ENCODE data around the gene JMJD1C.
"Not testable (repeated sequence)": the region's sequence is repeated elsewhere in the genome, so short reads cannot be mapped to it uniquely, and the experiment has no call there.

Gene JMJD1C, protein sequence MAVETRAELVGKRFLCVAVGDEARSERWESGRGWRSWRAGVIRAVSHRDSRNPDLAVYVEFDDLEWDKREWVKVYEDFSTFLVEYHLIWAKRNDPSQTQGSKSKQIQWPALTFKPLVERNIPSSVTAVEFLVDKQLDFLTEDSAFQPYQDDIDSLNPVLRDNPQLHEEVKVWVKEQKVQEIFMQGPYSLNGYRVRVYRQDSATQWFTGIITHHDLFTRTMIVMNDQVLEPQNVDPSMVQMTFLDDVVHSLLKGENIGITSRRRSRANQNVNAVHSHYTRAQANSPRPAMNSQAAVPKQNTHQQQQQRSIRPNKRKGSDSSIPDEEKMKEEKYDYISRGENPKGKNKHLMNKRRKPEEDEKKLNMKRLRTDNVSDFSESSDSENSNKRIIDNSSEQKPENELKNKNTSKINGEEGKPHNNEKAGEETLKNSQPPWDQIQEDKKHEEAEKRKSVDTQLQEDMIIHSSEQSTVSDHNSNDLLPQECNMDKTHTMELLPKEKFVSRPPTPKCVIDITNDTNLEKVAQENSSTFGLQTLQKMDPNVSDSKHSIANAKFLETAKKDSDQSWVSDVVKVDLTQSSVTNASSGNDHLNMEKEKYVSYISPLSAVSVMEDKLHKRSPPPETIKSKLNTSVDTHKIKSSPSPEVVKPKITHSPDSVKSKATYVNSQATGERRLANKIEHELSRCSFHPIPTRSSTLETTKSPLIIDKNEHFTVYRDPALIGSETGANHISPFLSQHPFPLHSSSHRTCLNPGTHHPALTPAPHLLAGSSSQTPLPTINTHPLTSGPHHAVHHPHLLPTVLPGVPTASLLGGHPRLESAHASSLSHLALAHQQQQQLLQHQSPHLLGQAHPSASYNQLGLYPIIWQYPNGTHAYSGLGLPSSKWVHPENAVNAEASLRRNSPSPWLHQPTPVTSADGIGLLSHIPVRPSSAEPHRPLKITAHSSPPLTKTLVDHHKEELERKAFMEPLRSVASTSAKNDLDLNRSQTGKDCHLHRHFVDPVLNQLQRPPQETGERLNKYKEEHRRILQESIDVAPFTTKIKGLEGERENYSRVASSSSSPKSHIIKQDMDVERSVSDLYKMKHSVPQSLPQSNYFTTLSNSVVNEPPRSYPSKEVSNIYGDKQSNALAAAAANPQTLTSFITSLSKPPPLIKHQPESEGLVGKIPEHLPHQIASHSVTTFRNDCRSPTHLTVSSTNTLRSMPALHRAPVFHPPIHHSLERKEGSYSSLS (N-terminal part only)

DNA sequence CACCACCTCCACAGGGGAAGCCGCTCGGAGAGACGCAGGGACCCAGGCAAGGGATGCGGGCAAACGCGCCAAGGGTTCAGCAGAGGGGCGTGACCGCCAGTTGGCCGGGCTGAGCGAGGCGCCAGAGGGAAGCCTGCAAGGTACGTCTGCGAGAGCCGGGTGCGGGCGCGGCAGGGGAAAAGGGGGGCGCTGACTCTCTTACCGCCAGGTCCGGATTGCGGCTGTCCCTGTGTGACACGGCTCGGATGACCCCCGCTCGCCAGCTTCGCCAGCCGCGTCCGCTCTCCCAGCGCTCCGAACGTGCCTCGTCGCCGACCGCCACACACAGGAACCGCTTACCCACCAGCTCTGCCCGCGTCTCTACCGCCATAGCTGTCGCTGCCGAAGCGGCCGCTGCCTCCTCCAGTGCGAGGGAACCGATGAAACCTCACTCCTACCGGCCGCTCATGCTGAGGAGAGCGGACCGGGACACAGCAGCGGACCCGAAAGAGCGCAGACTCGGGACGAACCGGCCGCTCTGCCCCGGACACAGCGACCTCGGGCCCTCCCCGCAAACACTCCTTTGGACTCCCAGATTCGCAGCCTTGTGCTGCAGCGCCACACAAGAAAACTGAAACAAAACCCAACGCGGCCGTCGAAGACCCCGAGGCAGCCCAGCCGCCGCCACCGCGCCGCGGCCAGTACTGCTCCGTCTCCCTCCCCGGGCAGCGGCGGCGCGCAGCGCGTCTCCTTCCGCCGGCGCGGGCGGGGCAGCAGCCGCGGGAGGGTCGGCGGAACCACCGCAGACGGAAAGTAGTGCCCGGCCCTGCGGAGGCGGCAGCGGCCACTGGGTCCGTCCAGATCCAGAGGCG, at the start of gene JMJD1C:
TSS of gene JMJD1C (minus strand) at position 685 of the 851 bp plus-strand sequence. CDS start at position 370, 315 bp downstream.
- peak in 1 of 2 donors; percentile 25 for DNase-seq (ENCODE audit: low read depth in 2 of 2)

- DNase-seq (ENCODE audit: low read depth in 2 of 2) = no peak
These were observed 49.4 kb upstream of the JMJD1C start for GRCh38 chr10:63515002-63515763.

- no peak for DNase-seq (ENCODE audit: low read depth in 2 of 2)
These were observed 40.8 kb upstream of the JMJD1C start for GRCh38 chr10:63506554-63506953.

- no peak for DNase-seq (ENCODE audit: low read depth in 2 of 2)
These were observed 39.8 kb upstream of the JMJD1C start for GRCh38 chr10:63505562-63505961.

DNA sequence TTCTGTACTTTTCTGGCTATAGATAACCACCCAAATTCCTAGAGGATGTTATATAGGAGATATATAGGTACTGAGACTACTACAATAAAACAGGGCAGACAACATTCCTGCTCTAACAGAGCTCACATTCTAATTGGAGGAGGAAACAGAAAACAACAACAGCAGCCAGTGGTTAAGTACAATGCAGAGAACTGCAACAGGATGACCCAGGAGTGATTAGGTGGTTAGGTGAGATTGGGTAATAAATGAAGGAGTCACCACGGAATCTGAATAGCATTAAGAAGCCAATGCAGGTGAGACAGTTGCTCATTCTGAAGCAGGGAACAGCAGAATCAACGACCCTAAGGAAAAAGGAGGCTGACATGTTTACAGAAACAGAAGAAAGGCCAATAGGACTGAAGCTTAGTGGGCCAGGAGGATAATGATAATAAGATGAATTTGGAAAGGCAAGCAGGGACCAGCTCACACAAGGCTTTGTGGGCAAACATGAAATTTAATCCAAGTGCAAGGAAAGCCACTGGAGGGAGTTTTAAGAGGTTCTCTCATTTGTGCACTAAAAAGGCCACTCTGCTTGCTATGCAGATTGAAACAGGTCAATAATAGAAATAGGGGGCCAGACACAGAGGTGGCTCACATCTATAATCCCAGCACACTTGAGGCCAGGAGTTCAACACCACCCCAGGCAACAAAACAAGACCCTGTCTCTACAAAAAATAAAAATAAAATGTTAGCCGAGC, 38.5 kb upstream of the JMJD1C start:
- DNase-seq (ENCODE audit: low read depth in 2 of 2) = no peak

DNA sequence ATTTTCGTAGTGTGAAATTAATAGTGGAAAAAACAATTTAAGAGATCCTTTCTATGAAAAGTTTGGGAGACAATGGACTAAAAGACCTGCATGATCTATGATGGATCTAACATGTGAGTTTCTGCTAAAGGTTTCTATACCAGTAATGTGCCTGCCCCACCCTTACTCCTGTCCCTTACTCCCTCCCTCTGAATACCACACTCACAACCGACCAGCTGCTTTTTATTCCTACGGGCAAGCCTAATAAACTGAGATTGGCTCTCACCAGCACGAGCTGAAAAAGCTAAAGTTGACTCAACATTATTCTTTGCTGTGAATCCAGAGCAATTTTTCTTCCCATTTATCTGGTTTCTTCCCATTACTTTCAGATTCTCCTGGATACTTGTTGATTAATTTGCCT, 37.6 kb upstream of the JMJD1C start:
- DNase-seq (ENCODE audit: low read depth in 2 of 2) = no peak

GRCh38 chr10:63502832-63503231, 37.1 kb upstream of the JMJD1C start:
- DNase-seq (ENCODE audit: low read depth in 2 of 2) = no peak

DNA sequence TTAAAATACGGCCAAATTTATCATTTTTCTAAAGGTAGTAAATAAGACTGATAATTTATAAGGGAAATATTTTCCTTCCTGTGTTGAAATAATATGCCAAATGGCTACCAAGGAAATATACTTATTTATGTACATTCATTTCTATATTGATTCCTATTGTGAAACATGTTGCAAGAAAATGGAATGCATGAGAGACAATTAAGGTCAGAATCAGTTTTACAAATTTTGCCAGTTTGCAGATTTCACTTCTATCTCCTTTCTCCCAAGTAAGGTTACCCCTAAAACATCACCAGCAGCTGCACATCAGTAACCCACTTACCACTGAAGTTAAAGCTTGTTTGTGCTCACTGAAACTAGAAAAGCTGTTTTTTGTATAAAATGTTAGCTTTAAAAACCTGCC, 36.2 kb upstream of the JMJD1C start:
- DNase-seq (ENCODE audit: low read depth in 2 of 2) = no peak

DNA sequence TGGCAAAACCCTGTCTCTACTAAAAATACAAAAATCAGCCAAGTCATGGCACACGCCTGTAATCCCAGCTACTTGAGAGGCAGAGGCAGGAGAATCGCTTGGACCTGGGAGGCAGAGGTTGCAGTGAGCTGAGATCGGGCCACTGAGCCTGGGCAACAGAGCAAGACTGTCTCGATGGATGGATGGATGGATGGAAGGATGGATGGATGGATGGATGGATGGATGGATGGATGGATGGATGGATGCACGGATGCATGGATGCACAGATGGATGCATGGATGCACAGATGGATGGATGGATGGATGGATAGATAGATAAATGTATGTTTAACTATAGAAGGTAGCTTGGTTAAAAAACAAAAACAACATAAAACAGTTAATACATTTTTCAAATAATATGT, 34.8 kb upstream of the JMJD1C start:
- not testable (repeated sequence) for DNase-seq (ENCODE audit: low read depth in 2 of 2)

DNA sequence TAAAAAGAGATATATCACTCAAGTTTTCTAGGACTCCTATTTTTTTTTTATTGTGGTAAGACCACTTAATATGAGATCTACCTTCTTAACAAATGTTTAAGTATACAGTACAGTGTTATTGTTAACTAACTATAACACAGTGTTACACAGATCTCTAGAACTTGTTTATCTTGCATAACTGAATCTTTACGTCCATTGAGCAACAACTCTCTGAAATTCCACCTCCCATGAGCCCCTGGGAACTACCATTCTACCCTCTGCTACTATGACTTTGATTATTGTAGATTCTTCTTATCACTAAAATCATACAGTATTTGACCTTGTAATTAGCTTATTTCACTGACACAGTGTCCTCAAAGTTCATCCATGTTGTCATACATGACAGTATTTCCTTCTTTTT, 32.9 kb upstream of the JMJD1C start:
- no peak for DNase-seq (ENCODE audit: low read depth in 2 of 2)

- no peak for DNase-seq (ENCODE audit: low read depth in 2 of 2)
These were observed 31.5 kb upstream of the JMJD1C start for GRCh38 chr10:63497321-63497720.

- no peak for DNase-seq (ENCODE audit: low read depth in 2 of 2)
These were observed 30.8 kb upstream of the JMJD1C start for GRCh38 chr10:63496561-63496960.

GRCh38 chr10:63494951-63495350, 29.2 kb upstream of the JMJD1C start:
- no peak for DNase-seq (ENCODE audit: low read depth in 2 of 2)

DNA sequence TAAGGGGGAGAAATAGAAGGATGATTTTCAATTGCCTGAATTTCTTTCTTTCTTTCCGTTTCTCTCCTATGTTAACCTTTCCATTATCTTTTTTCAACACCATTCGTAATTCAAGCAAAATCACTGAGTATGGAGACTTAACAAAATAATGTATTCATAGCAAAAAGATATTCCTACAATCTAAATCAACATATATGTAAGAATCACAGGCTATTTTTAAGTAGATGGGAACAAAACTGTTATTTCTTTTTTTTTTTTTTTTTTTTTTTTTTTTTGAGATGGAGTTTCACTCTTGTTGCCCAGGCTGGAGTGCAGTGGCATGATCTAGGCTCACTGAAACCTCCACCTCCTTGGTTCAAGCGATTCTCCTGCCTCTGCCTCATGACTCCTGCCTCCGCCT, 27.2 kb upstream of the JMJD1C start:
- DNase-seq (ENCODE audit: low read depth in 2 of 2) = no peak

GRCh38 chr10:63492317-63492690, 26.5 kb upstream of the JMJD1C start:
- DNase-seq (ENCODE audit: low read depth in 2 of 2) = not testable (repeated sequence)

- no peak for DNase-seq (ENCODE audit: low read depth in 2 of 2)
These were observed 26.0 kb upstream of the JMJD1C start for GRCh38 chr10:63491588-63492316.

DNA sequence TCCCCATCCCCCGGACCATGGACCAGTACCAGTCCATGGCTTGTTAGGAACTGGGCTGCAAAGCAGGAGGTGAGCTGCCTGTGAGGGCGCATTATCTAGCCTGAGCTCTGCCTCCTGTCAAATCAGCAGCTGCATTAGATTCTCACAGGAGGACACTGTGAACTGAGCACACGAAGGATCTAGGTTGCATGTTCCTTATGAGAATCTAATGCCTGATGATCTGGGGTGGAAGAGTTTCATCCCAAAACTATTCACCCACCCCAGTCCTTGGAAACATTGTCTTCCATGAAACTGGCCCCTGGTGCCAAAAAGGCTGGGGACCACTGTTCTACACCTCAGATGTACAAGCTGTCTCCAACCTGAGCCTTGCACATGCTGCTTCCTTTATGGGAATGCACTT, 24.1 kb upstream of the JMJD1C start:
- DNase-seq (ENCODE audit: low read depth in 2 of 2) = no peak

GRCh38 chr10:63487990-63488389, 22.2 kb upstream of the JMJD1C start:
- DNase-seq (ENCODE audit: low read depth in 2 of 2) = no peak

GRCh38 chr10:63483983-63484382, 18.2 kb upstream of the JMJD1C start:
- DNase-seq (ENCODE audit: low read depth in 2 of 2) = no peak
